Epithelial cell of esophagus (primary cell): ENCODE data around the gene SP7.

Experiments
- DNase-seq: peaks from one replicate; pipeline ENCODE4 v3.0.0; 2010; ENCODE audit warnings: low read depth
- H3K4me3 ChIP-seq: 2 replicates; pipeline ENCODE4 v1.5.1; 2011; ENCODE audit warnings: mild to moderate bottlenecking, low read length, control low read depth
- CTCF ChIP-seq: IDR thresholded peaks from 2 replicates; pipeline ENCODE4 v1.5.1; 2011; ENCODE audit warnings: low read depth, mild to moderate bottlenecking, low read length, control low read depth, inconsistent platforms; ENCODE audit not compliant: insufficient read depth; ENCODE audit errors: missing control alignments

Gene SP7

GRCh38 chr12:53336181-53336681 is at the start of gene SP7:
Gene SP7, minus strand, starts transcription at chr12:53336354. Its CDS starts 708 bp downstream, at chr12:53335646.
- DNase-seq = no peak
- H3K4me3 ChIP-seq = no peak within 1 kb of the TSS
- TF ChIP-seq CTCF = no peak

GRCh38 chr12:53383258-53383657 is 47.1 kb upstream of the SP7 start:
- H3K4me3 ChIP-seq = peak overlapping the region; percentile 25
- DNase-seq = peak; percentile 42
- no peak for TF ChIP-seq CTCF

- peak; percentile 97 for DNase-seq
- peak overlapping the region; percentile 50 for H3K4me3 ChIP-seq
- TF ChIP-seq CTCF = peak; percentile 65
Observed at GRCh38 chr12:53381731-53382630, 45.8 kb upstream of the SP7 start.

GRCh38 chr12:53380794-53381730 is 44.9 kb upstream of the SP7 start:
- DNase-seq = peak; percentile 70
- TF ChIP-seq CTCF = no peak
- H3K4me3 ChIP-seq = peak overlapping the region; percentile 50

GRCh38 chr12:53380104-53380793 is 44.1 kb upstream of the SP7 start, which contains the start of gene SP1:
Gene SP1, plus strand, starts transcription at chr12:53380176. Its CDS starts 116 bp downstream, at chr12:53380292.
- TF ChIP-seq CTCF = no peak
- H3K4me3 ChIP-seq = peak within 1 kb of the TSS; percentile 50
- peak; percentile 95 for DNase-seq
